Muscle of leg (tissue), 9 donors: ENCODE data around the gene IFNA4. TPM values are rescaled to one million over a fixed set of nuclear protein-coding genes. Genes with fewer than 3 reads are reported as not detected.

Experiments used
- polyA plus RNA-seq, 8 donors: library from polyadenylated mRNA; unstranded; fragments of 120-200 nt; gene quantifications; one replicate each; pipeline versions ENCODE4 v1.2.1 to v1.2.3, GENCODE V29; 2013; ENCODE audit warnings: inconsistent platforms in 1 of 8, low replicate concordance in 1 of 8; ENCODE audit not compliant: insufficient read length in 8 of 8, insufficient read depth in 1 of 8
- total RNA-seq: library from RNA; stranded (reverse); fragments of 120-200 nt; gene quantifications from one replicate; pipeline ENCODE4 v1.2.4, GENCODE V29; 2013

The IFNA4 gene
- total and polyA plus RNA-seq, 9 donors = not detected

Other genes with a start within 250 kb of the IFNA4 start
- 1.3 TPM for gene HACD4, start 155.9 kb downstream of the IFNA4 start, total RNA-seq
- 1 to 10 TPM; 1.2 to 2.4 (median 1.3) TPM for gene HACD4, start 155.9 kb downstream of the IFNA4 start, polyA plus RNA-seq
- not detected for gene IFNB1, start 109.6 kb downstream of the IFNA4 start, total RNA-seq
- not detected for gene IFNB1, start 109.6 kb downstream of the IFNA4 start, polyA plus RNA-seq
- not detected for gene IFNW1, start 45.8 kb downstream of the IFNA4 start, total RNA-seq
- gene IFNW1, start 45.8 kb downstream of the IFNA4 start, polyA plus RNA-seq = not detected
- gene IFNA21, start 20.9 kb downstream of the IFNA4 start, total RNA-seq = not detected
- gene IFNA21, start 20.9 kb downstream of the IFNA4 start, polyA plus RNA-seq = not detected
- gene IFNA7, start 14.6 kb upstream of the IFNA4 start, total RNA-seq = not detected
- not detected for gene IFNA7, start 14.6 kb upstream of the IFNA4 start, polyA plus RNA-seq
- not detected for gene IFNA10, start 19.6 kb upstream of the IFNA4 start, total RNA-seq
- not detected for gene IFNA10, start 19.6 kb upstream of the IFNA4 start, polyA plus RNA-seq
- not detected for gene IFNA16, start 29.7 kb upstream of the IFNA4 start, total RNA-seq
- not detected for gene IFNA16, start 29.7 kb upstream of the IFNA4 start, polyA plus RNA-seq
- not detected for gene IFNA17, start 40.6 kb upstream of the IFNA4 start, total RNA-seq
- not detected for gene IFNA17, start 40.6 kb upstream of the IFNA4 start, polyA plus RNA-seq
- gene IFNA14, start 52.4 kb upstream of the IFNA4 start, total RNA-seq = not detected
- not detected for gene IFNA14, start 52.4 kb upstream of the IFNA4 start, polyA plus RNA-seq
- gene IFNA5, start 117.7 kb upstream of the IFNA4 start, total RNA-seq = not detected
- not detected for gene IFNA5, start 117.7 kb upstream of the IFNA4 start, polyA plus RNA-seq
- gene KLHL9, start 147.8 kb upstream of the IFNA4 start, total RNA-seq = 22.5 TPM
- 10 to 100 TPM; 16.8 to 31.6 (median 21.5) TPM for gene KLHL9, start 147.8 kb upstream of the IFNA4 start, polyA plus RNA-seq
- gene IFNA6, start 163.3 kb upstream of the IFNA4 start, total RNA-seq = not detected
- gene IFNA6, start 163.3 kb upstream of the IFNA4 start, polyA plus RNA-seq = under 1 TPM in 2 of 8 donors, not detected in 6; 0.16 to 0.29 TPM
- 0.04 TPM for gene IFNA13, start 180.5 kb upstream of the IFNA4 start, total RNA-seq
- gene IFNA13, start 180.5 kb upstream of the IFNA4 start, polyA plus RNA-seq = not detected
- 0.09 TPM for gene IFNA2, start 197.8 kb upstream of the IFNA4 start, total RNA-seq
- not detected for gene IFNA2, start 197.8 kb upstream of the IFNA4 start, polyA plus RNA-seq
- gene IFNA8, start 221.5 kb upstream of the IFNA4 start, total RNA-seq = not detected
- gene IFNA8, start 221.5 kb upstream of the IFNA4 start, polyA plus RNA-seq = not detected